Activated effector memory CD4-positive, alpha-beta T cell treated with anti-CD3 and anti-CD28 coated beads, Interleukin-2, amount 50 U/mL, for 16 hours (primary cell): Measurements from ENCODE around the gene GPHA2.

Experiments
- DNase-seq: peaks from one replicate; pipeline ENCODE4 v3.0.0-alpha.2; 2020

GPHA2 gene

GRCh38 chr11:64909653-64910343, 25.9 kb downstream of the GPHA2 start:
- DNase-seq: no peak

DNA sequence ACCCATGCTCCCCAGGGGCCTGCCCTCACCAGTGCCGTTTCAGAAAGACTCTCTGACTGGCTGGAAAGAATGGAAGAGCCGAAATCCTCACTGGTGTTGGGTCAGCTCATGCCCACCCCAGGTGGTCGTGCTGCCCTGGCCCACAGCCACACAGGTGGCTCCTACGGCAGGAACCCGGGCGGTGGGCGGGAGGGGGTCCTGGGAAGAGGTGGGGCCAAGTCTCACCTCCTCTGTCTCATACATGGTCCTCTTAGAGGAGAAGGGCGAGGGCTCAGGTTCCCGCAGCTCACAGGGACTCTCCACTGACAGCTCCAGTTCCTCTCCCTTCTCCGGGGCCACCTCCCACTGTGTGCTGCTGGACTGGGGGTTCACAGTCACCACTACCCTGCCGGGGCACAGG, 26.9 kb downstream of the GPHA2 start:
- no peak for DNase-seq

DNA sequence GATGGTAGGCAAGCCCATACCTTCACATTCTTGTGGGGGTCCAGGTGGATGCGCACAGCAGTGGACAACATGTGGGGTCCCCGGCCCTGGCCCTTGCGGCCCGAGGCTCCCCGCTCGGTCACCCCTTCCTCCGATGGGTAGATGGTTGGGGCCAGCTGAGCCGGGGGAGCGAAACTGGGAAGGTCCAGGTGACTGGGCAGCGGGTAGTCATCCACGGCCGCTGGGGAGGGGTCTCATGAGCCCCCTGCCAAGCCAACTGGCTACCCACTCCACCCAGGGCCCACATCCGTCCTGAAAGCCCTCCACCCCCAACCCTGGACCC, 29.4 kb downstream of the GPHA2 start:
- no peak for DNase-seq

DNA sequence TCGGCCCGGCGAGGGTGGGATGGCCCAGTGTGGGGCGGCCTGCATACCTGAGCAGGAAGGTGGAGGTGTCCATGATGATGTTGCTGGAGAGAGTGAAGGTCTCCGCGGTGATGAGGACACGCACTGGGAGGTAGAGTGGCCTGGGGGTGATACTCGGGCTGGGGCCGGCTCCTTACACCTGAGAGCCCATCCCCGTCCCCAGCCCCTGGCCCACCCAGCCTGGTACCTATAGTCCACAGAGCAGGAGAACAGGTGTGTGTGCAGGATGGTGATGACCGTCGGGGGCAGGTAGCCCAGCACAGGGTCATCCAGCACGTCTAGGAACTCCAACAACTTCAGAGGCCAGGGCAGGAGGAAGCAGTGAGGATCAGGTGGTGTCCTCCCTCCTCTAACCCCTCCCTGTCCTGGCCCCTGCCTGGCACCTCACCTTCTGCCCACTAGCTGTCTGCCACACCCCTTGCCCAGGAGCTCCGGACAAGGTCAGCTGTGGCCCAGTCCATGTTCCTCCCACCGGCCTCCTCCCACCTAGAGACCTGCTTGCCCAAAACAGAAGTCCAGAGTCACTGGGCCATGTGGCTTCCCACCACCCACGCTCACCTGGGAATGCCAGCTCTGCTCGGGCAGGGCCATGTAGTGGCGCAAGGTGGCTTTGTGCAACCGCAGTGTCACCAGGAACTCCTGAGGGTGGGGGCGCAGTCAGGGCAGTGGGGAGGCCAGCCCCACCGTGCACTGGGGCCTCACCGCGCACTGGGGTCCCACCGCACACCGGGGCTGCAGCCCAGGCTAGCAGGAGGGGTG, 30.0 kb downstream of the GPHA2 start:
- DNase-seq: no peak

- DNase-seq: no peak
These were observed 32.3 kb downstream of the GPHA2 start for GRCh38 chr11:64903291-64903833.

DNA sequence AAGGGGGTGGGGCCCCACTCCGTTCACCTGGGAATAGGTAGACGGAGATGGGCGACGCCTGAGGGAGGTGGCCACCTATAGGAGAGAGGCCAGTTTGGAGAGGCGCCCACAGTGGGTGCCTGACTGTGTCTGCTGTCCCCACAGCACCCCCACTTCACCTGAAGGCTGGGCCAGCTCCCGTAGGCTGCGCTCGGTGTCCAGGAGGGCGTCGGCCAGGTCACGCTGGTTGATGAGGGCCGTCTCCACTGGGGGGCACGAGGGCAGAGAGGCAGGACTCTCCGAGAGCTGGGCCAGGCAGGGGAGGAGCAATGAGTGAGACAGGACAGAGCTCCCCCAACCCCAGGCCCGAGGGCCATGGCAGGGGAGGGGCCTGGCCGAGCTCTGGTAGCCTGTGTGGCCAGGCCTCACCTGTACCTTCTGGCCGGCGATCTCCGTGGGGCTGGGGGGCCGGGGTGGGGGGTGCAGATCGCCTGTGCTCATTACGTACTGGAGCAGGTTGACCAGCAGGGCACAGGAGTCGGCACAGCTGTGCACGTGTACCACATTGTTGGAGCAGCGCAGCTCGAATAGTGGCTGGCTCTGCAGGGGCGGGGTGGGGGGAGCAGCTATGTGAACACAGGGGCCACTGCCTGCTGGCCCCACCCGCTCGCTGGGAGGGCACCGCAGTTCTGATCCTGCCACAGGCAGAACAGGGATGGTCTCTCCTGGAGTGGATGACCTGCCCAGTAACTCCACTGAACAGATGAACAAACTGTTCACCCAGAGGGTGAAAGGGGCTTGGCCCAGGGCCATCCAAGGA, 33.4 kb downstream of the GPHA2 start:
- DNase-seq: no peak

DNA sequence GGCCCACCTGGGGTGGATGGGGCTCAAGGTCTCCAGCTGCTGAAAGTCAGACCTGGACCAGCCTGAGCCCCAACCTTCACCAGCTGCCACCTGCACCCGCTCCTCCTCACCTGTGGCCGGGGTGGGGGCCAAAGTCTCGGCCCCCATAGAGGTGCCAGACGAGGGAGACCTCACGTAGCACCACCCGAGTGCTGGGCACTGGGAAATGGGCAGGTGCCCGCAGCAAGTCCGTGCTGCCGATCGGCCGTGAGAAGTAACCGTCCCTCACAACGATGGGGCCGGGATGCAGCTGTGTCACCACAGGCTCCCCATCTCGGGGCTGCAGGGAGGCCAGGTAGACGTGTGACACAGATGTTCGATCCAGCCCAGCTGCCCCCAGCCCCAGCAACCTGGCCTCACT, 34.9 kb downstream of the GPHA2 start:
- DNase-seq: no peak

DNA sequence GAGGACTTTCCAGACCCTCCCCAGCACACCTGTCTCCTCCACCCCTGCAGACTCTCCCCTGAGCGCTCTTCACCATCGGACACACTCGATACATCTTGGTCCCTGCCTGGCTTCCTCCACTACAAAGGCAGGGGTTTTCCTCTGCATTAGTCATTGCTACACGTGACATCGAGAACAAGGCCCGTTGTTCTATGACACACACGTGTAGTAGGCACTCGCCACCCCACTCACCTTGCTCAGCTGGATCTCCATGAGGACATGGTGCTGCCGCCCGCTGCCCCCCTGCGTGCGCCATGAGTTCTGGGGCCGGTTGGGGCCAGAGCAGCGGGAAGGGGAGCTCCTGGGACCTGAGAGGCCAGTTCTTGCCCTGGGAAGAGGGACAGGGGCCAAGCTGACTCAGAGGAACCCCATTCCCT, 35.4 kb downstream of the GPHA2 start:
- DNase-seq: peak; percentile 90

DNA sequence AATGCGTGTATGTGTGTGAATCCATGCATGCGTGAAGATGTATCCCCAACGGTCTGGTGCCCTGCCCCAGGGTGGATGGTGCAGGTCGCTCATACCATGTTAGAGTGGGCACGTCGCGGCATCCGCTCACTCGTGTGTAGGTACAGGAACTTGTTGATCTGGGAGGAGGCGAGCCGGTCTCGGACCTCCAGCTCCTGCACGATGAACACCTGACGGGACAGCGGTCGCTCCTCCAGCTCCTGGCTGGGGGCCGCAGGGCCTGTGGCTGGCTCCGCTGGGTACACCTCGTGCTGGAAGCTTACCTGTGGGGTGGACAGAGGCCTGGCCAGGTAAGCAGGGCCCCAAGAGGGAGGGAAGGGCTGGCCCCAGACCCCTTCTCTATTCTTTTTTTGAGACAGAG, 37.2 kb downstream of the GPHA2 start:
- no peak for DNase-seq

DNA sequence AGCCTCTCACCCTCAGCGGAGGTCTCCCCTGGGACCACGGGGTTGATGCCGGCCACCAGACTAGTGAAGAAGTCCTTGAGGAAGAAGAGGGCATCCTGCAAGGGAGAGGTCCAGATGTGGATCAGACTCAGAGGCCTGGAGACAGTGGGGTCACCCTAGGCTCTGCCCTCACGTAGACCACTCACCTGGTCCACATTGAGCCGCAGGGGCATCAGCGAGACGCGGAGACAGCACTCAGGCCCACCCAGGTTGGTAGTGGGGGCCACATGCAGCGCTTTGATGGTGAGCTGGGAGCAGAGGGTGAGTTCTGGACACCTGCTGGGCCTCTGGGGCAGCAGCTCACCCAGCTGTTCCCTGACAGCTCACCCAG, 37.6 kb downstream of the GPHA2 start:
- DNase-seq: no peak

- no peak for DNase-seq
These were observed 38.2 kb downstream of the GPHA2 start for GRCh38 chr11:64897381-64898075.

DNA sequence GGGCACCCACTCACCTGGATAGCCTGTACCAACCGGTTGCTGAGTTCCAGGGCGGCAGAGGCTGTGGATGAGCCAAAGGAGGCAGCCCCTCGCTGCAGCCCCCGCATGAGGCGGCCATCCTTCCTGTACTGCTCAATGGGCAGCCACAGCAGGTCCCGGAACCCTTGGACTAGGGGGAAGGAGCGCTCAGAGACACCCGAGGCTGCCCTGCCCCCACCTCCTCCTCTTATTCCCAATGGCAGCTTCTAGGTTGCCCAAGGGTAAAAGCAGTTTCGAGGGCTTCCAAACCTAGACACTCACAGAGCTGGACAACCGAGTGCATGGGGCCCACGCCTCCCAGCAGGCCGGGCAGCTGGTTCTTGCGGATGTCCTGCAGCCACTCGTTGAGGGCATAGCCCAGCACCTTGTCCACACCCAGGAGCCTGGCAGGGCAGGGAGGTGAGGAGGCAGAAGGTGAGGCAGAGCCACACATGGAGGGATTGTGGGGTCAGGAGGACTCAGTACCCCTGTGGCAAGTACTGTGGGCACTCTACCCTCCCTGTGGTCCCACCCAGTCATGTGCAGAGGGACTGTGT, 39.2 kb downstream of the GPHA2 start:
- DNase-seq: no peak

DNA sequence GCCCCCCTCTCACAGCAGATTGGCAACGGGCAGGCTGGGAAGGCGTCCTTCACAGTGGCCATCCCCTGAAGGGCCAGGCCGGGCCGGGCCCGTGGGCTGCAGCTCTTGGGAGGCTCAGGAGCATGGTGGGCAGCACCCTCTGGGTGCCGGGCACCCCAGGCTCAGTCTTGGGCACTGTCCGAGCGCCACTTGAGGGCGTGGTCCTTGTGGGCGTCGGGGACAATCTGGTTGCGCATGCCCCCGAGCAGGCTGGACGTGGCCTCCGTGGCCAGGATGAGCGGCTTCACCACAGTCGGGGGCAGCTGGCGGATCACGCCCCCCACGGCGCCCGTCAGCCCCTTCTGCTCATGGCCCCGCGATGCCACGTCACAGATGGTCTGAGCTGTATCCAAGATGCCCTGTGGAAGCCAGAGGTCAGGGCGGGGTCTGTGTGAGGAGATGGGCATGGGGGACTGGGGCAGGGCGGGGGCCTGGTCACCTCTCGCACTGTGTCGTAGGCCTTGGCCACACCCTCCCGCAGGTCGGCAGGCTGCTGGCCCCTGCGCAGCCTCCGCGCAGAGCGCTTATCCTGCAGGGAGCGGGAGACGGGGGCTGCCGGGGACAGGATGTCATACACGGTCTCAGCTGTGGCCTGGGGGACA, 40.8 kb downstream of the GPHA2 start:
- DNase-seq: no peak

GRCh38 chr11:64894070-64894811, 41.5 kb downstream of the GPHA2 start:
- DNase-seq: peak; percentile 96

GRCh38 chr11:64893194-64894069, 42.3 kb downstream of the GPHA2 start:
- no peak for DNase-seq

- DNase-seq: no peak
These were observed 42.9 kb downstream of the GPHA2 start for GRCh38 chr11:64892838-64893193.

GRCh38 chr11:64892411-64892831, 43.3 kb downstream of the GPHA2 start:
- no peak for DNase-seq

GRCh38 chr11:64891880-64892279, 43.8 kb downstream of the GPHA2 start:
- no peak for DNase-seq

GRCh38 chr11:64891215-64891848, 44.4 kb downstream of the GPHA2 start:
- no peak for DNase-seq

- no peak for DNase-seq
These were observed 45.2 kb downstream of the GPHA2 start for GRCh38 chr11:64890522-64890939.
